K562 (cell line): Measurements from ENCODE around the gene POGLUT2. TPM values are rescaled to one million over a fixed set of nuclear protein-coding genes. Genes with fewer than 3 reads are reported as not detected.

ENCODE experiments used
- CAMTA2 ChIP-seq: fragments of 250-450 bp; sonication (Bioruptor Pico); conservative IDR thresholded peaks from 2 replicates; pipeline ENCODE4 v1.5.1; 2022
- CEBPB ChIP-seq: fragments of 450-650 bp; IDR thresholded peaks from 2 replicates; pipeline ENCODE4 v1.6.1; 2016; ENCODE audit warnings: missing genetic modification characterization, missing compliant biosample characterization
- CHAMP1 ChIP-seq: fragments of 450-650 bp; IDR thresholded peaks from 2 replicates; pipeline ENCODE4 v1.6.1; 2016; ENCODE audit warnings: mild to moderate bottlenecking
- COPS2 ChIP-seq: fragments of 450-650 bp; conservative IDR thresholded peaks from 2 replicates; pipeline ENCODE4 v1.6.1; 2016; ENCODE audit warnings: mild to moderate bottlenecking, moderate library complexity
- HDAC6 ChIP-seq: IDR thresholded peaks from 2 replicates; pipeline ENCODE4 v1.6.1; 2012; ENCODE audit warnings: low read depth, mild to moderate bottlenecking, control low read depth, inconsistent platforms, low read length, moderate library complexity
- HES1 ChIP-seq: fragments of 450-650 bp; IDR thresholded peaks from 2 replicates; pipeline ENCODE4 v1.6.1; 2016; ENCODE audit warnings: low read depth, mild to moderate bottlenecking, moderate library complexity
- HNRNPLL ChIP-seq: fragments of 200-400 bp; formaldehyde crosslinking; IDR thresholded peaks from 2 replicates; pipeline ENCODE4 v1.6.1; 2017; ENCODE audit warnings: low read length, low read depth, mild to moderate bottlenecking; ENCODE audit not compliant: poor library complexity, severe bottlenecking
- NEUROD1 ChIP-seq: fragments of 150-350 bp; IDR thresholded peaks from 2 replicates; pipeline ENCODE4 v1.6.1; 2014; ENCODE audit warnings: borderline replicate concordance, low read length, low read depth; ENCODE audit not compliant: partially characterized antibody
- NR3C1 ChIP-seq: sonication (generic); formaldehyde crosslinking; IDR thresholded peaks from 2 replicates; pipeline ENCODE4 v1.8.1; 2022; ENCODE audit warnings: missing genetic modification reagents
- POU5F1 ChIP-seq: fragments of 150-350 bp; IDR thresholded peaks from 2 replicates; pipeline ENCODE4 v1.6.1; 2014; ENCODE audit warnings: borderline replicate concordance, low read length, low read depth, mild to moderate bottlenecking; ENCODE audit not compliant: partially characterized antibody
- SMAD2 ChIP-seq: fragments of 150-350 bp; IDR thresholded peaks from 2 replicates; pipeline ENCODE4 v1.6.1; 2014; ENCODE audit warnings: low read depth, mild to moderate bottlenecking, low read length
- SMARCA4 ChIP-seq: fragments of 450-650 bp; IDR thresholded peaks from 2 replicates; pipeline ENCODE4 v1.6.1; 2016
- SMC3 ChIP-seq: conservative IDR thresholded peaks from 2 replicates; pipeline ENCODE4 v1.6.1; 2011; ENCODE audit warnings: low read depth, low read length, improper control_type of control experiment; ENCODE audit not compliant: insufficient read depth
- SNRNP70 ChIP-seq: fragments of 200-400 bp; formaldehyde crosslinking; optimal IDR thresholded peaks from 2 replicates; pipeline ENCODE3; 2017; ENCODE audit warnings: low read depth, low read length
- SOX6 ChIP-seq: fragments of 450-650 bp; IDR thresholded peaks from 2 replicates; pipeline ENCODE4 v1.6.1; 2014; ENCODE audit warnings: mild to moderate bottlenecking
- SP1 ChIP-seq: sonication (generic); formaldehyde crosslinking; IDR thresholded peaks from 2 replicates; pipeline ENCODE4 v1.8.1; 2022; ENCODE audit warnings: mild to moderate bottlenecking, missing genetic modification reagents
- SRSF9 ChIP-seq: fragments of 200-400 bp; formaldehyde crosslinking; IDR thresholded peaks from 2 replicates; pipeline ENCODE4 v1.6.1; 2017; ENCODE audit warnings: low read depth, low read length, borderline replicate concordance
- STAT5B ChIP-seq: fragments of 250-450 bp; sonication (Bioruptor Pico); IDR thresholded peaks from 2 replicates; pipeline ENCODE4 v1.8.0; 2021; ENCODE audit warnings: mild to moderate bottlenecking, inconsistent platforms
- TCF15 ChIP-seq: fragments of 250-450 bp; sonication (Bioruptor Pico); IDR thresholded peaks from 2 replicates; pipeline ENCODE4 v1.8.0; 2022; ENCODE audit warnings: moderate library complexity, mild to moderate bottlenecking, inconsistent platforms
- XRCC3 ChIP-seq: fragments of 450-650 bp; IDR thresholded peaks from 2 replicates; pipeline ENCODE4 v1.6.1; 2017; ENCODE audit warnings: mild to moderate bottlenecking, moderate library complexity
- ZEB2 ChIP-seq: fragments of 450-650 bp; IDR thresholded peaks from 2 replicates; pipeline ENCODE4 v1.6.1; 2016
- ZFP30 ChIP-seq: fragments of 250-450 bp; sonication (Bioruptor Pico); IDR thresholded peaks from 2 replicates; pipeline ENCODE4 v1.8.0; 2022; ENCODE audit warnings: moderate library complexity, mild to moderate bottlenecking, inconsistent platforms, borderline replicate concordance
- ZNF146 ChIP-seq: IDR thresholded peaks from one replicate; pipeline ENCODE4 v1.6.1; 2018; ENCODE audit warnings: missing compliant biosample characterization; ENCODE audit not compliant: unreplicated experiment
- ZNF184 ChIP-seq: sonication (generic); formaldehyde crosslinking; IDR thresholded peaks from 2 replicates; pipeline ENCODE4 v1.5.0; 2020; ENCODE audit warnings: missing genetic modification reagents
- ZNF282 ChIP-seq: sonication (generic); formaldehyde crosslinking; IDR thresholded peaks from 2 replicates; pipeline ENCODE4 v1.8.1; 2023; ENCODE audit warnings: missing genetic modification reagents
- ZNF311 ChIP-seq: fragments of 250-450 bp; sonication (Bioruptor Pico); IDR thresholded peaks from 2 replicates; pipeline ENCODE4 v1.4.0; 2020; ENCODE audit warnings: mild to moderate bottlenecking, moderate library complexity
- ZNF431 ChIP-seq: sonication (generic); formaldehyde crosslinking; IDR thresholded peaks from 2 replicates; pipeline ENCODE4 v1.8.0; 2022; ENCODE audit warnings: mild to moderate bottlenecking, missing genetic modification reagents
- ZNF780A ChIP-seq: fragments of 250-450 bp; sonication (Bioruptor Pico); IDR thresholded peaks from 2 replicates; pipeline ENCODE4 v1.5.0; 2021; ENCODE audit warnings: mild to moderate bottlenecking
- ZSCAN29 ChIP-seq: fragments of 450-650 bp; IDR thresholded peaks from 2 replicates; pipeline ENCODE4 v1.6.1; 2017
- polyA plus RNA-seq, 8 experiments: library from polyadenylated mRNA; depleted of rRNA in 4 of 8; stranded (reverse) in 5 of 8; unstranded in 3 of 8; fragments of >200 nt; fragmentation: Nextera tagmentation in 2 of 8; fragmentation: Illumina TruSeq in 1 of 8; extraction: Ambion mirVana in 2 of 8; extraction: Trizol in 1 of 8; gene quantifications; 2 replicates each; pipeline versions ENCODE4 v1.2.1 to v1.2.3, GENCODE V29; 2011 to 2014; ENCODE audit warnings: inconsistent platforms in 1 of 8, missing spikeins in 1 of 8
- total RNA-seq, 7 experiments: library from RNA; depleted of rRNA in 6 of 7; stranded (reverse); fragments of >200 nt in 6 of 7; fragmentation: Illumina TruSeq in 2 of 7; extraction: Trizol in 2 of 7; gene quantifications; 2 replicates each; pipeline versions ENCODE4 v1.2.1 to v1.2.3, GENCODE V29; 2011 to 2021; ENCODE audit warnings: low replicate concordance in 1 of 7

Gene POGLUT2
- total and polyA plus RNA-seq, 9 of the 15 experiments (the other 6 are each of a cell fraction or from before 2014, with no cell fraction given): 3.8 to 11.8 (median 10.8) TPM

DNA sequence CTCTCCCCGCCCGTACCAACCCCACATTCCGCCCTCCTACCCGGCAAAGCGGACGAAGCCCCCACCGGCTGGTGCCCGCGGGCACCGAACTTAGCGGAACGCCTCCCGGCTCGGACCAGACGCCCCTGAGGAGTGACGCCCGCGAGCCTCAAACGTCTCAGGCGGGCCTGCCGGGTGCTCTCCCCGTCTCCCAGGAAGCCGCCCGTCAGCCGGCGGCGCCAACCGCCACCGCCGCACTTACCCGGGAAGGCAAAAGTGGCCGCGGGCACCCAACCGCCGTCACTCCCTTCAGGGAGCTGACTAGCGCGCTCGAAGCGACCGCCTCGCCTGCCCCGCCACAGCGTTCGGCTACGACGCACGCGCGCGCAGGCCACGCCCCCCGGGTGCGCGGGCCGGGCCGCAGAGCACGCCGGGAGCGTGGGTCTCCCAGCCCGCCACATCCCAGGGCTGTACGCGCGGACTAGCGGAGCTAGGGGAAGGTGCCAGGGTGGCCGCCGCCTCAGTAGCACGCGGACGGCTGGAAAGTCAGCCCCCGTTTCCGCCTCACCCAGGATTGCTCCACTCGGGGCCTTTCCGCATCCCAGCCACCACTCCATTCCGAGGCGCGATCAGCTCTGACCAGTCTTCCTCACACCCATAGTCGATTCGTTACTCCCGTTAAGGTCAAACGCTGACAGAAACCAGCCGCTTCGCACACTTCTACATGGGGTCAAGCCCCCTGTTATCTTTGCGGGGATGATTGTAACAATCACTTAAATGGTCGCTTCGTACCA, 25.1 kb downstream of the POGLUT2 start, which contains the start of gene TEX30 (continued):
- no peak for TF ChIP-seq CHAMP1
- peak; percentile 82 for TF ChIP-seq HNRNPLL
- TF ChIP-seq ZNF780A: no peak
- TF ChIP-seq ZNF282 (CRISPR knock-in tag): peak; percentile 82; the same call in 1 of the 2 replicates
- no peak for TF ChIP-seq CEBPB (tag)
- peak; percentile 89 for TF ChIP-seq NR3C1 (CRISPR knock-in tag)
- TF ChIP-seq ZFP30: no peak
- no peak; the same call in 1 of the 2 replicates for TF ChIP-seq SP1 (CRISPR knock-in tag)
- no peak for TF ChIP-seq COPS2
- no peak for TF ChIP-seq ZSCAN29
- TF ChIP-seq STAT5B (CRISPR knock-in tag): no peak
- no peak for TF ChIP-seq CAMTA2 (CRISPR knock-in tag)
- TF ChIP-seq SNRNP70: no peak
- no peak for TF ChIP-seq ZEB2
- no peak for TF ChIP-seq SMARCA4
- TF ChIP-seq HES1: no peak
- TF ChIP-seq SMAD2: no peak
- no peak for TF ChIP-seq TCF15 (CRISPR knock-in tag)
- no peak for TF ChIP-seq XRCC3
- TF ChIP-seq HDAC6: no peak
- TF ChIP-seq ZNF146: no peak
- peak; percentile 52; the same call in 1 of the 2 replicates for TF ChIP-seq ZNF311
- no peak for TF ChIP-seq POU5F1
- peak; percentile 86 for TF ChIP-seq ZNF431 (CRISPR knock-in tag)
- TF ChIP-seq ZNF184 (CRISPR knock-in tag): no peak
- no peak for TF ChIP-seq SMC3
- no peak for TF ChIP-seq NEUROD1
- TF ChIP-seq SOX6: no peak
- no peak for TF ChIP-seq SRSF9
